Psoas muscle (tissue), 8 donors: Measurements from ENCODE around the gene BRD9. TPM values are rescaled to one million over a fixed set of nuclear protein-coding genes. Genes with fewer than 3 reads are reported as not detected.
A peak's percentile ranks its signal among the peaks of the same experiment; 100 is the strongest.

Experiments used
- ATAC-seq, 4 donors: fragments of 200-7000 bp; cut with Tn5 transposase; one replicate each; pipeline ENCODE4 v1.9.1; 2020; ENCODE audit warnings: moderate library complexity in 3 of 4, mild to moderate bottlenecking in 2 of 4
- DNase-seq, 2 donors: peaks; one replicate each; pipeline ENCODE4 v3.0.0-alpha.2; 2020
- H3K27ac ChIP-seq: fragments of 200-600 bp; one replicate; pipeline ENCODE4 v1.8.0; 2022
- H3K27me3 ChIP-seq, 3 donors: fragments of 200-600 bp in 1 of 3; one replicate each; pipeline versions ENCODE4 v1.6.1 to v1.8.0; 2013 to 2022; ENCODE audit warnings: low read length in 2 of 3, mild to moderate bottlenecking in 2 of 3, moderate library complexity in 1 of 3; ENCODE audit not compliant: insufficient read depth in 3 of 3
- H3K36me3 ChIP-seq, 2 donors: fragments of 200-600 bp in 1 of 2; one replicate each; pipeline versions ENCODE4 v1.6.1 to v1.8.0; 2013 to 2022; ENCODE audit warnings: low read depth in 1 of 2, mild to moderate bottlenecking in 1 of 2, moderate library complexity in 1 of 2; ENCODE audit not compliant: insufficient read depth in 1 of 2
- H3K4me1 ChIP-seq: fragments of 200-600 bp; one replicate; pipeline ENCODE4 v1.8.0; 2022
- H3K4me3 ChIP-seq: fragments of 200-600 bp; one replicate; pipeline ENCODE4 v1.8.0; 2022; ENCODE audit warnings: mild to moderate bottlenecking
- H3K9me3 ChIP-seq: fragments of 200-600 bp; one replicate; pipeline ENCODE4 v1.8.0; 2022
- CTCF ChIP-seq: fragments of 200-600 bp; IDR thresholded peaks from one replicate; pipeline ENCODE4 v1.8.0; 2022; ENCODE audit warnings: antibody characterized with exemption
- WGBS, 3 donors: extraction: QIAGEN DNeasy Blood & Tissue Kit; methylation state at CpG; one replicate each; pipeline versions ENCODE4 v1.1.6 to v1.1.7; 2013; 5-methylcytosine and 5-hydroxymethylcytosine counted together
- intact Hi-C, 2 donors: fragments of 100-400 bp; cut with DNase I; formaldehyde crosslinking; loops; one replicate each; pipeline versions ENCODE4 v1.11.0 to v1.14.2; 2022
- polyA plus RNA-seq, 3 donors: library from polyadenylated mRNA; stranded (reverse); fragments of 200-250 nt; gene quantifications; one replicate each; pipeline ENCODE4 v1.2.3, GENCODE V29; 2013
- total RNA-seq, 4 donors: library from RNA; stranded (reverse); fragmentation: NEBNext Ultra II Directional in 2 of 4; extraction: Animal tissue kit (Norgen Biotek cat#: 25700) in 2 of 4; gene quantifications; one replicate each; pipeline versions ENCODE4 v1.2.1 to v1.2.4, GENCODE V29; 2021 to 2023
- donor health status: healthy with polysubstance abuse.
- donor health status: DM: no; HTN: no; CAD: no; lungs with moderate emphysema.
- donor health status: Bipolar disorder and iron deficiency.
- donor health status: healthy.
- donor health status: DM: yes; HTN: yes; CAD: no.
- donor health status: DM: no; HTN: no; CAD: no.
- donor health status: DM: no; HTN: no; CAD: no.
- donor health status: DM: yes; HTN: yes; CAD: no.

BRD9 gene
- total and polyA plus RNA-seq, 7 donors: 18.7 to 28.0 (median 22.6) TPM

- 70 to 74% (median 71%) methylated on average over 14 to 16 of the region's 16 CpGs for WGBS, 3 donors
- no peak for ATAC-seq
Observed at GRCh38 chr5:859798-860296, 32.8 kb downstream of the BRD9 start.

GRCh38 chr5:859391-859790 lies 33.2 kb downstream of the BRD9 start:
- 78 to 84% (median 83%) methylated on average over 16 of the region's 16 CpGs for WGBS, 3 donors
- intact Hi-C loops: no loop called here
- no peak for TF ChIP-seq CTCF
- Histone ChIP-seq H3K9me3 (no peaks in the 10 kb centered on the region), H3K4me3 (no peak overlapping the region), H3K4me1 (no peaks in the 10 kb centered on the region), H3K27ac (no peak overlapping the region), H3K36me3 (peaks cover 3 to 27% of the 10 kb centered on the region in 2 donors), H3K27me3 (peaks cover 0 to 2% (median 0%) of the 10 kb centered on the region in 3 donors)
- no peak for ATAC-seq
- DNase-seq: peak; percentile 5 to 24

More at GRCh38 chr5:859798-860296, 32.8 kb downstream of the BRD9 start:
- DNase-seq: peak; percentile 10 to 50
- Histone ChIP-seq H3K27ac (no peak overlapping the region), H3K27me3 (peaks cover 0 to 2% (median 0%) of the 10 kb centered on the region in 3 donors), H3K4me1 (no peaks in the 10 kb centered on the region), H3K4me3 (no peak overlapping the region), H3K9me3 (no peaks in the 10 kb centered on the region), H3K36me3 (peaks cover 5 to 32% of the 10 kb centered on the region in 2 donors)
- no peak for TF ChIP-seq CTCF
- intact Hi-C loops: no loop called here

- WGBS, 3 donors: 82 to 88% (median 85%) methylated on average over 11 of the region's 11 CpGs
Observed at GRCh38 chr5:858726-859125, 33.9 kb downstream of the BRD9 start.

GRCh38 chr5:856531-857425 lies 35.8 kb downstream of the BRD9 start:
- DNase-seq (peak; percentile 6 to 23), ATAC-seq (peak in 1 of 4 donors; percentile 23)
- Histone ChIP-seq H3K4me3 (no peak overlapping the region), H3K27ac (no peak overlapping the region), H3K4me1 (no peaks in the 10 kb centered on the region), H3K27me3 (peaks cover 0 to 11% (median 6%) of the 10 kb centered on the region in 3 donors), H3K36me3 (peaks cover 0 to 1% of the 10 kb centered on the region in 2 donors), H3K9me3 (no peaks in the 10 kb centered on the region)
- 86 to 89% (median 89%) methylated on average over 16 of the region's 16 CpGs for WGBS, 3 donors
- intact Hi-C loops: no loop called here
- no peak for TF ChIP-seq CTCF

More at GRCh38 chr5:858726-859125, 33.9 kb downstream of the BRD9 start:
- Histone ChIP-seq H3K4me1 (no peaks in the 10 kb centered on the region), H3K27ac (no peak overlapping the region), H3K4me3 (no peak overlapping the region), H3K9me3 (no peaks in the 10 kb centered on the region), H3K36me3 (peaks cover under 1 to 21% of the 10 kb centered on the region in 2 donors), H3K27me3 (peaks cover 0 to 2% (median 0%) of the 10 kb centered on the region in 3 donors)
- intact Hi-C loops: no loop called here
- no peak for TF ChIP-seq CTCF
- peak in 1 of 2 donors; percentile 39 for DNase-seq
- ATAC-seq: no peak
